ENCODE measurements around the gene NAAA. TPM values are rescaled to one million over a fixed set of nuclear protein-coding genes. Genes with fewer than 3 reads are reported as not detected.

NAAA gene
- total and polyA plus RNA-seq, 2 of the 4 experiments (the other 2 are of a cell fraction) = 17.6 to 26.4 TPM

- Histone ChIP-seq H3K14ac (replicated peaks; ENCODE audit: low read depth, low read length) (peak overlapping the region; percentile 35; the same call in 1 of the 2 replicates), H3K18ac (ENCODE audit: low read depth, low read length) (no peak overlapping the region), H4K5ac (ENCODE audit: low read depth, low read length) (no peak overlapping the region), H3K9me1 (ENCODE audit: insufficient read depth, low read length) (peaks cover 16% of the 10 kb centered on the region), H3K56ac (ENCODE audit: extremely low read depth, insufficient read depth, low read length) (no peak overlapping the region), H3K27ac (ENCODE audit: insufficient read depth, low read length) (no peak overlapping the region), H3K36me3 (ENCODE audit: control insufficient read depth, insufficient read depth, low read length) (peaks cover 7% of the 10 kb centered on the region), H3K79me1 (ENCODE audit: low read depth in 1 of 2, low read length in 2 of 2) (peaks cover 27 to 62% of the 10 kb centered on the region in 2 experiments), H3K4ac (ENCODE audit: low read depth, low read length) (no peak overlapping the region), H4K8ac (ENCODE audit: low read depth in 2 of 2, low read length in 2 of 2) (no peak overlapping the region), H2BK20ac (ENCODE audit: low read depth, low read length) (no peak overlapping the region), H3K4me3 (ENCODE audit: insufficient read depth, low read depth, low read length) (no peak overlapping the region), H2BK120ac (ENCODE audit: low read depth, low read length) (no peak overlapping the region), H3K23ac (ENCODE audit: low read depth, low read length) (no peak overlapping the region), H3K4me2 (ENCODE audit: low read depth, low read length) (no peak overlapping the region), H3K9me3 (ENCODE audit: control insufficient read depth, insufficient read depth, low read length) (no peaks in the 10 kb centered on the region), H2AFZ (replicated peaks; ENCODE audit: low read length, poor library complexity) (no peak overlapping the region), H2BK5ac (ENCODE audit: low read depth, low read length, poor library complexity, severe bottlenecking) (peak overlapping the region; percentile 50), H3K9ac (ENCODE audit: low read depth, low read length) (no peak overlapping the region), H3K4me1 (ENCODE audit: control insufficient read depth, insufficient read depth, low read length) (peaks cover 3% of the 10 kb centered on the region), H2AK5ac (ENCODE audit: low read depth, low read length) (no peak overlapping the region; the same call in 1 of the 2 replicates), H4K91ac (ENCODE audit: insufficient read depth, low read depth, low read length) (no peak overlapping the region), H4K20me1 (ENCODE audit: insufficient read depth, low read length) (peaks cover 36% of the 10 kb centered on the region), H2AK9ac (replicated peaks; ENCODE audit: low read depth, low read length, poor library complexity) (no peak overlapping the region), H2BK15ac (ENCODE audit: low read depth, low read length) (no peak overlapping the region), H3K27me3 (ENCODE audit: control insufficient read depth, insufficient read depth, low read length) (no peaks in the 10 kb centered on the region)
- ChIA-PET POLR2A (ENCODE audit: unreplicated experiment) (no interaction called here), CTCF (no interaction called here)
- BruUV-seq (replicated peaks) = no TSS peak
- DNase-seq = peak; percentile 96
- in situ Hi-C loops (cut with MboI; ENCODE audit: low sequenced_read_pairs) (no loop called here), dilution Hi-C loops (cut with HindIII; ENCODE audit: low sequenced_read_pairs, unreplicated experiment) (no loop called here), intact Hi-C loops (cut with micrococcal nuclease) (no loop called here)
- WGBS, 2 experiments (ENCODE audit: extremely low coverage in 2 of 2, insufficient read length in 1 of 2) = 50% methylated on average over 2 of the region's 3 CpGs; no CpG with 5 or more reads in 1 of the 2 experiments
- TF ChIP-seq RCOR1 (IDR thresholded peaks at IDR 0.05; ENCODE audit: insufficient replicate concordance, low read length) (peak; percentile 55), CHD1 (IDR thresholded peaks at IDR 0.05; ENCODE audit: low read depth, low read length) (no peak), POLR2A (IDR thresholded peaks at IDR 0.05; ENCODE audit: low read depth, low read length) (no peak), MAZ (IDR thresholded peaks at IDR 0.05; ENCODE audit: borderline replicate concordance, low read depth, low read length) (no peak), MAFK (IDR thresholded peaks at IDR 0.05; ENCODE audit: low read depth, low read length) (0 out of 2 replicates have a peak, but pooled peaks have one; percentile 31), SMC3 (IDR thresholded peaks at IDR 0.05; ENCODE audit: low read depth, low read length) (no peak), CEBPB (IDR thresholded peaks at IDR 0.05; ENCODE audit: low read depth, low read length) (peak; percentile 5; the same call in 1 of the 2 replicates), MXI1 (IDR thresholded peaks at IDR 0.05; ENCODE audit: borderline replicate concordance, low read depth, low read length) (no peak), NFE2L2 (IDR thresholded peaks at IDR 0.05; ENCODE audit: low read depth, low read length) (peak; percentile 82), RAD21 (IDR thresholded peaks at IDR 0.05; ENCODE audit: low read length) (no peak), CTCF (conservative IDR thresholded peaks at IDR 0.05; ENCODE audit: low read depth, low read length) (no peak), FOS (IDR thresholded peaks at IDR 0.05; ENCODE audit: low read depth, low read length) (peak; percentile 44; the same call in 1 of the 2 replicates), USF2 (IDR thresholded peaks at IDR 0.05; ENCODE audit: low read depth, low read length) (no peak), RFX5 (IDR thresholded peaks at IDR 0.05; ENCODE audit: low read depth, low read length) (no peak), ELK1 (IDR thresholded peaks at IDR 0.05; ENCODE audit: borderline replicate concordance, low read depth, low read length) (no peak), BHLHE40 (IDR thresholded peaks at IDR 0.05; ENCODE audit: low read depth, low read length) (no peak)
- ATAC-seq (ENCODE audit: low read depth) = peak; percentile 94
Measured at GRCh38 chr4:75985116-75985515, 44.3 kb upstream of the NAAA start.

Measured in IMR-90 (cell line).